ENCODE results near the gene SAP30BP. TPM values are rescaled to one million over a fixed set of nuclear protein-coding genes. Genes with fewer than 3 reads are reported as not detected.

SAP30BP gene
- polyA plus RNA-seq, 1 donor, result 83.7 TPM

GRCh38 chr17:75691371-75691791, 24.2 kb downstream of the SAP30BP start:
- DNase-seq, result no peak

- no peak for DNase-seq
Observed at GRCh38 chr17:75691801-75692626, 24.9 kb downstream of the SAP30BP start.

DNA sequence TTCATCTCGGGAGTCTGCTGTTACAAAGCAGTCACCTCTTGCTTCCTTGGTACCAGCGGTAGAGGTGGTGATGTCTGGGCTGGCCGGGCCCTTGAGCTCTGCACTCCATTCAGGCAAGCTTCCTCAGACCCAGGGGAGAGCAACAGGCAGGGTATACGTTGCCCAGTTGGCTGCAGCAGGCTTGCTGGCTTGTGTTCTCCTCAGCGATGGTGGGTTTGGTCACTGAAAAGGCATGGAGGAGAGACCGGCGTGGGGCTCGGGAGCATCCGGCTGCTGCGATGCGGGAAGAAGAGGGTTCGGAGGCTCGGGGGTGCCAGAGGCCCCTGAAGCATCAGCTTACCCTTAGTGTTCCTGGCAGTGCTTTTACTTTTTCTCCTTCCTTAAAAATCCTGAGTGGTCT, 25.8 kb downstream of the SAP30BP start:
- DNase-seq, result no peak

DNA sequence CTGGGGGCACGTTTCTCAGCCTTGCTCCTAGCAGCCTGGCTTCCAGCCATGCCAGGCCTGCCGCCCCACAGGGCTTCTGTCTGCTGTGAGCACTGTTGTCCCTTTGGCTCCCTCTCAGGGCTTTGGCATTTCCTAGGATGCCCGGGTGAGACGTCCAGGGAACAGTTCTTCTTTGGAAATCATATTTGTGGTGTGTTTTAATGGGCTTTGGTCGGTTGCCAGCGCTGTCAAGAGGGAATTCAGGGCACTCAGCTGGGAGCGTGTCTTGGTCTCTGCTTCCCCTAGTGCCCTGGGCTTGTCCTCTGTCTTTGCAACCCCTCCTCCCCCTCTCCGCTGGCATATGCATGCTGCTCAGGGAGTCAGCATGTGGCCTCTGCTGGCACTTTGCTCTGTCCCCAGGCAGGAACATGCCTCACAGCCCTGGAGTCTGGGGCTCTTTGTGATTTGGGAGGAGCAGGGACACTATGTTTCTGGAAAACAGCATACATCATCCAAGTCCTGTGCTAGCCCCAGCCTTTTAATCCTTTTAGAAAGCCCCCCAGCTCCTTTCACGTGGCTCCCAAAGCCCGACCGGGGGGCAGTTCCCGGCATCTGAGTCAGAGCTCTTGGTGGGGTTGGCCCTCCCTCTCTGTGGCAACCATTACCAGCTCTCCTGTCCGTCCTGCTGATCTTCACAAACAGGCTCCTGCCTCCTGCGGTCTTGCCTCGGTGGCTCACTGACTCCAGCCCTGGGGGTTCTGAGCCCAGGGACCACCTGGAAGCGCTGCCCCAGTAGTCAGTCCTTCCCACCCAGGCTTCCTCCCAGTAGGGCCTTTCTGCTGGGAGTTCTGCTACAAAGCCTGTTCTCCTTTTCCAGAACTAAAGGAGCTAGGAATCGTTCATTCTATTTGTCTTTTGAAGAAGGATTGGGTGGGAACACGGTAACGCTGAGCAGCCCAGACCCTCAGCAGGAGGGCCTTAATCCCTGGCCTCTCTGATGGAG, 26.7 kb downstream of the SAP30BP start:
- DNase-seq, result no peak

- DNase-seq, result no peak
Observed at GRCh38 chr17:75694536-75694935, 27.4 kb downstream of the SAP30BP start.

- DNase-seq, result no peak
Observed at GRCh38 chr17:75695141-75695829, 28.1 kb downstream of the SAP30BP start.

DNA sequence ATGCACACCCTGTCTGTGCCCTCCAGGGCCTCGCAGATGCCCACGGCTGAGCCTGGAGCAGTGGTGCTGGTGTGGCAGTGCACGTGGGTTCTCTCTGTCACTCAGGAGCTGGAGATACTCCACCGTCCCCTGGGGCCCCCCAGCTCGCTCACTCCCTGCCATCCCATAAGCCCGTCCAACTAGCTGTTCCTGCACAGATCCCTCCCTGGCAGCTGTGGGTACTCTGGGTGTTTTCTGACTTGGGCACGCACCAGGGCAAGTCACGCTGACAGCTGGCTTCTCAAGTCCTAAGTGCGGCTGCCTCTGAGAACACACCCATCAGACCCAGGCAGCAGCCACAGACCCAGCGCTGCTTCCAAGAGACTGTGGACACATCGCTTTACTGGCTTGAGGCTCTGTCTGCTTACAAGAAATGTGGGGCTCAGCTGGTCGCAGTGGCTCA, 28.7 kb downstream of the SAP30BP start:
- no peak for DNase-seq

DNA sequence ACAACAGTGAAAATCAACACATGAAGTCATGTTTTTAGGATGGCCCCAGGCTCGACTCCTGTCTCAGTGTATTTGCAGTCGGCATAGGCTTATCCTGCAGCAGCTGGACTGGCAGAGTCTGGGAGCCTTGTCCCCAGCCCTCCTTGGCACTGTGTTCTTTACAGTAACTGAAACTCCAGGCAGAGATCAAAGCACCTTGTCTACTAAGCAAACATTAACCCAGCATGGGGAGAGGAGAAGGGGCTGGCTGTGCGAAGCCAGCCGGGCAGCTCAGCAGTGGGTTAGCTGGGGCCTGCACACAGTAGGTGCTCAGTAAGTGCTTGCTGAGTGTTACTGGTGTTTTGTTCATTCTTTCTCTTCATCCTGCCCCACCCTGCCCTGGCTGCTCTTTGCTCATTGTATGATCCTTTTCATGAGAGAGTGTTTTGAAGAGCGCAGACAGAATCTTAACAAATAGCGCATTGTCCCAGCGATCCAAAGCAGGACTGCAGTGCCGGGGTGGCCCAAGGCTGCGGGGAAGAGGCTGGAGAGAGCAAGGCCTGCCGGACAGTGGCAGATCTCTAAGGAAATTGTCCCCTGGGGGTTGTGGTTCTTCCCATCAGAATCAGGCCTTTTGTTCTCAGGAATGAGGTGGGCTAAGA, 30.6 kb downstream of the SAP30BP start:
- DNase-seq, result no peak

GRCh38 chr17:75698659-75699058, 31.5 kb downstream of the SAP30BP start:
- DNase-seq, result no peak

- DNase-seq, result no peak
Observed at GRCh38 chr17:75701288-75701687, 34.1 kb downstream of the SAP30BP start.

DNA sequence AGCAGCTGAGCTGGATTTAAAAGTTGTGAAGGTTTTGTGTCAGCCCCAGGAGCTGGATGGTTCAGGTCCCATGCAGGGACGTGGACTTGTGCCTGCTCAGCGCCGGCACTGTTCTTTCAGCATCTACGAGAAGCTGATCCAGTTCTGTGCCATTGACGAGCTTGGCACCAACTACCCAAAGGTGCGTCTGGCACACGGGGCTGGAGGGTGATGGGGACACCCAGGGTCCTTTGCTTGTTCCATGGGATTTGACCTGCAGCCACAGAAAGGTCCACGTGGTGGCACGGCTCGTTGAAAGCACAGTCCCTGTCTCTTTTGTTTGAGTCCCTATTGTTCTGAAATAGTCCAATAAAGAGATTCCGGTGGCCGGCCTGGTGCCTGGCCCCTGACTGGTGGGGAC, 36.1 kb downstream of the SAP30BP start:
- no peak for DNase-seq

- DNase-seq, result no peak
Observed at GRCh38 chr17:75703591-75703990, 36.5 kb downstream of the SAP30BP start.

DNA sequence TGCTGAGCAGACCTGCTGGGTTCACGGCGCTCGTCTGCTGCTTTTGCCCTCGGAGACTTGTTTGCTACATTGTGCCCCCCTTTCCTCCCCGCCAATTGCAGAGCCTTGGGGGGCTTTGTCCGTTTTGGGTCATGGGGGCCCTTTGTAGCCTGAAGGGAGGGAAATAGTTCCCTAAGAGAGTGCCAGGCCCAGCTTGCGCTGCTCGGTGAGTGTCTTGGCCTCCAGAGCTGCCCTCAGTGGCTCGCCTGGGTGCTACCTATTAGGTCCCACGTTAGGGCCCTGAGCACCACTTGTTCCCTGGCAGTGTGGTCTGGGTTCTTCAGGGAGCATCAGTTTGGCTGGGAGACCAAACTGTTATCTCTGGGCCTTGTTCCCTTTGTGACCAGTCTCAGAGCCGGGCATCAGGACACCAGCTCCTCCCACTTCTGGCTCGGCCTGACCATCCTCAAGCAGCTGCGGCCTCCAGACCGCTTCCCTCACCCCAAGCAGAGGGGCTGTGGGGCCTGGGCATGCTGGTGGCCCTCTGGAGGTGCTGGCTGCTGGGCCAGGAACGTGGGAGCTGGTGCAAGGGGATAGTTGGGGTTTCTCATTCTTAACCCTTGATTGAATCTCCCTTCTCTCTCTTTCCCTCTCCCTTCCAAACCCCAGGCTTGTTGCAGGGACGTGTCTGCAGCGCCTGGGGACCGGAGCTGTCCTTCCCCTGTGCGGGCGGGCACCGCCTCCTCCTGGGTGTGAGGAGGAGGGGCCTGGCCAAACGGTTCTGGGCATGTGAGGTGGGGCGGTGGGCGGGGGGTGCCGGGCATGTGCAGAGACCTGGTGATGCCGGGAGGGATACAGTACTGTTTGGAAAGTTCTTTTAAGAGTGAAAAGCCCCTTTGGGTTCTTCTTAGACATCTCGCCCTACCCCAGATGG, 38.1 kb downstream of the SAP30BP start:
- no peak for DNase-seq

DNA sequence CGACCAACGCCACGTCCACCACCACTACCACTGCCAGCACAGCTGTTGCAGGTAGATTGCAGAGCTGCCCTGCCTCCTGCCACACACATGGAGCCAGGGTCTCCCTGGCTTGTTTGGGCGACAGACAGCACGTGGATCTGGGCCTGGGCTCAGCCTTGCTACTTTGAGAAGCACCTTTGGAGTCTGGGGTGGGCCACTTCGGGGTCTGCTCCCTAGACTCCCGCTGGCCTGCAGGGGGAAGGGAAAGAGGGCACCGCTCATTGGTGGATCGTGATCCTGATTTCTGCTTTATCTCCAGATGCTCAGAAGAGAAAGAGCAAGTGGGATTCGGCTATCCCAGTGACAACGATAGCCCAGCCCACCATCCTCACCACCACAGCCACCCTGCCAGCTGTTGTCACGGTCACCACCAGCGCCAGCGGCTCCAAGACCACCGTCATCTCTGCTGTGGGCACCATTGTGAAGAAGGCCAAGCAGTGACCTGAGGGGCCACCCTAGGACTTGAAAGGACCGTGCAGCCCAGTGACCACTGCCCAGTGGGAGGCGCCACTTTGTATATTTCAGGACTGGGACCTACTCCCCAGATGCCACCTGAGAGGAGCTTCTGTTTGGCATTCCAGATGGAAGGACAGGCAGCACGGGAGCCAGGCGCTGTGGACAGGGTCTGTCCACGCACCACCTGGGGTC, 39.0 kb downstream of the SAP30BP start:
- DNase-seq, result no peak

- DNase-seq, result no peak
Observed at GRCh38 chr17:75707079-75707571, 40.0 kb downstream of the SAP30BP start.

DNA sequence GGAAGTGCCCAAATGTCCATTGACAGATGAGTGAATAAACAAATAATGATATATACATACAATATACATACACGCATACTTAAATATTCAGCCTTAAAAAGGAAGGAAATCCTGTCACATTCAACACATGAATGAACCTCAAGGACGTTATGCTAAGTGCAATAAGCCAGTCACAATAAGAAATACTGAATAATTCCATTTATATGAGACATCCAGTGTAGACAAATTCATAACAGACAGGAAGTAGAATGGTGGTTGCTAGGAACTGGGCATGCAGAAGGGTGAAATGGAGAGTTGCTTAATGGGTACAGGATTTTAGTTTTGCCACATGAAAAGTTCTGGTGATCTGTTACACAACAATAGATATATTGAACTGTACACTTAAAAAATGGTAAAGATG, 45.3 kb downstream of the SAP30BP start:
- no peak for DNase-seq

DNA sequence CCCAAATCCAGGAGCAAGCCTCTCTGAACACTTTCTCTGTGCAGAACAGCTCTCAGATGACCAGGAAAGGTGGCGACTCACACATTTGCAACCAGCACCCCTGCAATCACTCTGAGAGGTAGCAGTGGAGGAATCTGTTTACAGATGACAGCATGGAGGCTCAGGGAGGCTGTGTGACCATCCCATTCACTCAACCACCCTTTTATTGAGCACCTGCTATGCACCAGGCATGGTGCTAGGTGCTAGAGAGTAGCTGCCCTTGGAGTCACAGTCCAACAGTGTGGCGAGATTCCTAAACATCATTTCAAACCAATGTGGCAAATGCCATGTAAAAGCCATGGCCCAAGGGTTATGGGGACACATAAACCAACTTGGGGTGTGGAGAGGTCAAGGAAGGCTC, 52.6 kb downstream of the SAP30BP start:
- DNase-seq, result no peak

- no peak for DNase-seq
Observed at GRCh38 chr17:75720656-75721462, 53.7 kb downstream of the SAP30BP start, which contains the start of gene ITGB4. Gene ITGB4 (plus strand): TSS chr17:75721459. CDS start chr17:75724704, 3,245 bp downstream.

DNA sequence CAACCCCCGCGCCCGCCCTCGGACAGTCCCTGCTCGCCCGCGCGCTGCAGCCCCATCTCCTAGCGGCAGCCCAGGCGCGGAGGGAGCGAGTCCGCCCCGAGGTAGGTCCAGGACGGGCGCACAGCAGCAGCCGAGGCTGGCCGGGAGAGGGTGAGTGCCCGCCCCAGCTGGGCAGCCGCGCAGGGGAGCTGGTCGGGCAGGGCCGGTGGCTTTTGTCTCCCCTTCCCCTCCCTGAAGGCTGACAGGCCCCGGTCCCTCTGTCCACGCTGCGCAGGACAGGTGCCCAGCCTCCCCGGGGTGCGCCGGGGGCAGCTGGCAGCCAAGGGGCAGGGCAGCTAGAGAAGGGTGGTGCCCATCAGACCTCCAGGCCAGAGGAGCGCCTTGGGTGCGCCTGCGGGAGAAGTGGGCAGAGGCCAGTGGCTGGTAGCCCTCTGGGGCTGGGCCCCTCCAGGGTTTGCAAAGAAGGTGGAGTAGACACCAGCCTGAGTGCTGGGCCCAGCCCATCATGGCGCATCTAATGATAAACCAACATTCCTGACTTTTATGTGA, 54.4 kb downstream of the SAP30BP start:
- DNase-seq, result no peak
